ENCODE measurements around the gene FSIP1.

Gene FSIP1

DNA sequence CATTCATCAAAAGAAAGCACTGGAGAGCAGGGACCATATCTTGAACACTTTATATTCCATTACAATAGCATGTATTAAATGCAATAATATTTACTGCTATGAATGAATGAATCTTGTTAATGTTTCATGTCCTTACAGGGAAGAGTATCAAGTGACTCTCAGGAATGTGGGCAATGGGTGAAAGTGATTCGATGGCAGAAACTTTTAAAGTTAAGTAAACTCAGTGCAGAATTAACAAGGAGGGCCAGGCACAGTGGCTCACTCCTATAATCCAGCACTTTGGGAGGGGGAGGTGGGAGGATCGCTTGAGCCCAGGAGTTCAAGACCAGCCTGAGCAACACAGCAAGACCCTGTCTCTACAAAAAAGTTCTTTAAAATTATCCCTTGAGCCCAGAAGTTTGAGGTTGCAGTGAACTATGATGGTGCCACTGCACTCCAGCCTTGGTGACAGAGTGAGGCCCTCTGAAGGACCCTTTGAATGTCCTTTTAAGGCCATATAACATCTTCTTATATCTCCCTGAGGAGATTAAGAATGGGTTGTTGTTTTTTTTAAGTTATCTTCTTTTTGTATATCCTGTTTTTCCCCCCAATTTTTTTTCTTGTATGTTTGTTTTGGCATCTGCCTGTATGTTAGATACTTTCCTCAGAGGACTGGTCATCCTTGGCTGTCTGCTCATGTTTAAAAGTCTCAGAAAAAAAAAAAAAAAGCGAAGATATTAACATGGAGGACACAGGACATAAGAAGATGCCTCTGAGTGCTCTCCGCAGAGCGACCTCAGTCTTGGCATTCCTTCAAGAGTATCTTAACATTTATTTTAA lies 9.6 kb upstream of the FSIP1 start:
- no peak for DNase-seq

DNA sequence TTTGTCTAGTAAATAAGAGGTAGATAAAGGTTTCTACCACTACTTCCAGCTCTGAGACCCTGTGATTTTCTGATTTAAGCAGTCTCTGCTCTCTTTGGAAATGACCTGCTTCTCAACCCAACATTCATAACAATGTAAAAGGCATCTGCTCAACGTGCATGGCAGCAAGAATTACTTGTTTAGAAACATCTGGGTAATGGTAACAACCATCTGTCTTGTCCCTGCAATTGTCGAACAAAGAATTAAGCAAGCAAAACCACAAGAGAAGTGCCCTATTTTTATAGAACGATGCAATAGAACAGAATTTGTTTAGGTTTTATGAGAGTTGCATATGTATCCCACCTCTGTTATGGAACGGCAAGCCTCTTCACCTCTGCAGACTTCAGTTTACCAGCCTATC lies 7.1 kb upstream of the FSIP1 start:
- no peak for DNase-seq

DNA sequence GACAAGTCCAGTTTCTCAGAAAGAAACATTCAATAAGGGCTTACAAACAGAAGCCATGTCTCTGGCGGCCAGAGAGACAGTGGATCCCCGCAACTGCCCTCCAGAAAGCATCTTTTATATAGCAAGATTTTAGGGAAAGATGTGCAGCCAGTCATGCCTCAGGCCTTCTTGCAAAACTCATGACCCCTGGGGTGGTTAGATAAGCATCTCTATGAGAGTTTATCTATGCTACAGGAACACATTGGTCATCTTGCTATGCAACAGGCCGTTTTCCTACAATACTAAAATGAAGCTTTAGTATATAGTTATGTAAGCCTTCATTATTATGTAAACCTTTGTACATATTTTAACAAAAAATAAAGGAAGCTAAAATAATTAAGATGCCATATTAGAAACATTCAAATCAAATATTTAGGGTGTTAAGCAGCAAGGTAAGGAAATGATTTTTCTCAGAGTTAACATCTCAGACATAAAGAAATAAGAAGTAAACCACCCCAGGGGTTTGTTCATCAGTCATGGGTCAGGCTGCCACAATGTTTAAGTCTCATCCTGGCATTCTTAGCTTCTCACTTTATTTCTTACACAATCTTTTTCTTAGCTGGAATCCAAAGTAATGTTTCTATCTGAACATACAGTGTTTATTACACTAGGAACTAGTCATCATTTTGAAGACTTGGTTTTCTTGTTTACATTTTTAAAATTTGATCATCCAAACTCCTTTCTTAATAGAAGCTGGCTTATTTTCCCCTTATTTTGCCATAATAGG lies 6.3 kb upstream of the FSIP1 start:
- no peak for DNase-seq

DNA sequence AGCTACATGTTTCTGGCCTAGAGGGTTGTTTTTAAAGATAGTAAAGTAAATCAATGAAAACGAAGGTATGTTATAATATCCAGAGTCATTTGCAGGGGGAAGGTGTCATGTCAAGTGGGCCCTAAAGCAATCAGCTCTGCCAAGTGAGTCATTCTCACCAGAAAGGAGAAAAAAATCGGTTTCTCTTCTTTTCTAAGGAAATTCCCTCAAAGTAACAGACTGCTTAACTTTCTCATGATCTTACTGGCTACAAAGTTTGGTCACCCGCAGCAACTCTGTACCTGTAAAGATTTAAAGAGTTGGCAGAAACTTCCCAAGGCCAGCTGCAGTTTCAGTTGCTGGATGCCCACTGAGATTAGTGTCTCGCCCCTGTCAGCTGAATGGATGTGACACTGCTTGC lies 5.5 kb upstream of the FSIP1 start:
- no peak for DNase-seq

DNA sequence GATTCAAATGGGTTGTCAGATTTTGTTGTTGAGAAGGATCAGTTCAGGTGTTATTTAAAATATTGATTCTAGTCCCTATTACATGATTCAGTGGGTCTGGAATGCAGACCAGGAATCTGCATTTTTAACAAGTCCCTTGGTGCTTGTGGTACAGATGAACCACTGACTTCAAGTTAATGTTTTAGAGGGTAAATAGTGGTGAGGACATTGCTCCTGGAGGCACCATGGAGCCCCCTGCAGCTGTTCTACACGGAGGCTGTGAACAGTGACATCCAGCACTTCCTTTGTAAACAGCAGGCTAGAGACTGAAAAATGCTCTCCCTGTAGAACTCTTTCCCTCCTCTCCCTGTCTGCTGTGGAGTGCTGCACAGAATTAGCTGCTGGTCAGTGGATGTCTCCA lies 4.8 kb upstream of the FSIP1 start:
- DNase-seq, result no peak

DNA sequence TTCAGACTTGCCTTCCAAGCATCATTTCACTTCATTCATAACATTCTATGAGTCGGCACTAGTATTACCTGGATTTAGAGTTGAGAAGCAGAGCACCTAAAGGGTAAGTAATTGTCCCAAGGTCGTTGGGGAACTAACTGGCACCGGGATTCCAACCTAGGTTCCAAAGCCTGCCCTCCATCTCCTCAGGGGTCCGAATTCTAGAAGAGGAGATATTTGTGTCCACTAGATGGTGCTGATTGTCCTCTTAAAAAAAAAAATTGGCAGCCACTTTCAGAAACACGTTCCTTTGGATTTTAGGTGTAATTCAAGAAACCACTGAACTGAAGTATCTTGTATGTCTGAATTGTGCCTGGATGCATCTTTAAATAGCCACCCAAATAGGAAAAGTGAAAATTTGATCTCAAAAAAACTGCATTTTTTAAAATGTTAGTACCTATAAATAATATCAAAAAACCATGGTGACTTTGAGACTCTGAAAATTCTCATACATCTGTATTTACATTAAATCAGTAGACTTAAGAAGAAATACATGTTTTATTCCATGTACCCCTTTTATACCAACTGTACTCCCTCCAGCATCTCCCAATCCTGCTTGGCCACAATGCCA lies 3.9 kb upstream of the FSIP1 start:
- no peak for DNase-seq

DNA sequence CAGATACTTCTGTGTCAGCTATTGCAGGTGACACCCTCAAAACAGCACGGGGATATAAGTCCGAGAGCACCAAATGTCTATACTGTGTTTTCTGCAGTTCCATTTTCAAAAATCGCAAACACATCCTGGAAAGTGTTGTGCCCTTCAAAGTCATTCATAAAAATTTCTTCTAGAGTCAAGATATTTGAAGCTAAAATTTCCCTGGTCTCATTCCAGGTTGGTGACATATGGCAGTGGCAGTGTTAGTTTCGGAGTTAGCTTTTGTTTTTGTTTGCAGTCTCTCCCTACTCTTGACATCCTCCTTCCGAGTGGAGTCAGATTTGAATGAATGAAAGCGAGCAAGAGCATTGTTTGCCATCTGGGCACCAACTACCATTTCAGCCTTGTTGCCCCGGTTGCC lies 3.2 kb upstream of the FSIP1 start:
- DNase-seq, result no peak

DNA sequence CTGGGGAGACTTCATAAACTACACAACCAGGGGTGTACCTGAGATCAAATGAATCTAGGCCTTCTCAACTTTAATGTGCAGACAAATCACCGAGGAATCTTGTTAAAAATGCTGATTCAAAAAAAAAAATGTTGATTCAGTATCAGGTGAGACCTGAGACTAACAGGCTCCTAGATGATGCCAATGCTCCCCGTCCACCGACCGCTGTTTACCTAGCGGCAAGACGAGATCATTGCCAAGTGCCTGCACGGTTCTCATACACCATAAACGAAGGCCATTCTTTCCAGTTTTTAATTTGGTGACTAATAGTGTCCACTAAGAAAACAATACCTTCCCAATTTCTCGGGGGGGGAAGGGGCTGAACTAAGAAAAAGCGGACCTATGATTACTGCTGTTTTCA lies 2.5 kb upstream of the FSIP1 start:
- DNase-seq, result no peak

DNA sequence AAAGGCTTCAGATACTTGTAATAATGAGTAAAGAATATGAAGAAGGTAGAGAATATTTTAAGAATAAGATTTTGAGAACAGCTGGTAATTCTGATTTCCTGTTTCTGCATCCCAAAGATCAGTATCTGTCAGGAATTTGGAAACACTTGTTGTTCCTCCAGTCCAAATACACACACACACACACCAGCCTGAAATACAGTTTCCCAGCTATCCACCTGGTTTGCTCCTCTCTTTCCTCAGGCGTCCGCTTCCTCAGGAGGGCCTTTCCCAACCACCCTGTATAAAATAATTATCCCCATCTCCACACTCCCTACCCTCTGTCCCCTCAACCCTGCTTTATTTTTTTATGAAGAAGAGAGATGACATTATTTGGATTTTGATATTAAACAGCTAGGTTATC lies 2.0 kb upstream of the FSIP1 start:
- no peak for DNase-seq

DNA sequence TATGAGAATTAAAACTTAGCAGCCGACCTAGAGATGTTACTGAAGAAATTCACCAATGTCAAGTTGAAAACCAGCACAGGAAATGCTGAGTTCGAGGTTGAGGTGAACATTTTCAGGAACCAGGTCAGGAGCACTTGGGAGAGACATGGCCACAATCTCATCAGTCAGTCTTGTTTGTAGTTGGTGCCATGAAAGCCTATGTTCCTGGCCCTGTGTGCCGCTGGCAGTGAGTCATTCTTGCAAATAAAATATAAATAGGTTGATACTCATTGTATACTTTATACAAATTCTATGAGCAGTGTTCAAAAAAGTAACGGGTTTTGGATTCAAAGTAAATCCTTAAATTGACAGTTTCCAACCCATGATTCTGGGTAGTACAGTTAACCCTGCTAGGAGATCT lies 1.5 kb upstream of the FSIP1 start:
- no peak for DNase-seq

DNA sequence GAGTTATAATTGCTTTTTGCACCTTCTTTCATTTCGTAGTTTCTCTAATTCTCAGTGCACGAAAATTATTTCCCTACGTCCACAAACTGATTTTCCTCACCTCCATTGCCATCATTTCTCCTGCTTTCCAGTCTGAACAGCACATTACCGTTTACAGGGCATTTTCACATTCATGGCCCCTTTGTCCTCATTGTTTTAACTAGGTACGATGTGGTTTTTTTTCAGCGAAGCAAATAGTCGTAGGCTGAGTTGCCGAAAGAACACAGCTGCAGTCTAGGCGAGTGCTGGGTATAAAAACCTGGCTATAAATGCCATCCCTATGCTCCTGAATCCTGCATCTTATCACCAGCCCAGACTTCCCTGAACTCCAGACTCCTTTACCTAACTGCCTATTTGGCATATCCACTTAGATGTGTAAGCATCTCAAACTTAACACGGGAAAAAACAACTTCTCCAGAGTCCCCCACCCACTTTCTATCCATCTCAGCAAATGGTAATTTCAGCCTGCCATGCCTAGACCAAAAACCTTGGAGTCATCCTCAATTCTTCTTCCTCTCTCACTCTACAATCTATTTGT lies 691 bp upstream of the FSIP1 start:
- DNase-seq, result no peak

DNA sequence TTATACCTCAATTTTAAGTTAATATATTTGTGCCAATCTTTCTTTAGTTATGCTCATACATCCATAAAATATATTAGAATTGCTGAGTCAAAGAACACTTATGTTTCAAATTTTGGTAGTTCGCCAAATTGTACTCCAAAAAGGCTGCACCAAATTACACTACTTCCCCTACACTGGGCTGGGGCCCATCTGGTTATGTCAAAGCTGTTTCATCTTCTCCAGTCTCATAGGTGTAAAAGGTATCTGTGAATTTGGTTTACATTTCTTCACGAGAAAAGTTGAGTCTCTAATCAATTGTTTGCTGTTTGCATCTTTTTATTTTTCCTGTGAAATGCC lies 706 bp downstream of the FSIP1 start:
- no peak for DNase-seq

DNA sequence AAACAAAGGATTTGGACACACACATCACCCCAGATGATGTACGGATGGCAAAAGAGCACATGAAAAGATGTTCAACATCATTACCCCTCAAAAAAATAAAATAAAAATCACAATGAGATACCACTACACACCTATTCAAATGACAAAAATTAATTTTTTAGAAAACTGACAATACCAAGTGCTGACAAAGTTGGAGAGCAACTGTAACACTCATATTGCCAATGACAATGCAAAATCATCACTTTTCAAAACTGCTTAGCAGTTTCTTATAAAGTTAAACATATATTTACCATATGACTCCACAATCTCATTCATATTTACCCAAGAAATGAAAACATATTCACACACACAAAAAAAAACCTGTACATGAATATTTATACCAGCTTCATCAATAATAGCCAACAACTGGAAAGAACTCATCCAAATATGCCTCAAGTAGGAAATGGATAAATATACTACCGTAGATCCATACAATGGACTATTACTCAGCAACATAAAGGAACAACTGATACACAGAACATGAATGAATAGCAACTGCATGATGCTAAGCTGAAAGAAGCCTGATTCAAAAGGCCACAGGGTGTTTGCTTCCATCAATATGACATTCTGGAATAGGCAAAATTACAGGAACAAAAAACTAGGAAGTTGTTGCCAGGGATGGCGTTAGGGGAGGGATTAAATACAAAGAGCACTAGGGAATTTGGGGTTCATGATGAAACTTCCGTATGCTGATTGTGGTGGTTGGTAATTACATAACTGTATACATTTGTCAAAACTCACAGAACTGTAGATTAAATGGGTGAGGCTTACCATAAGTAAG lies 1.3 kb downstream of the FSIP1 start:
- no peak for DNase-seq

DNA sequence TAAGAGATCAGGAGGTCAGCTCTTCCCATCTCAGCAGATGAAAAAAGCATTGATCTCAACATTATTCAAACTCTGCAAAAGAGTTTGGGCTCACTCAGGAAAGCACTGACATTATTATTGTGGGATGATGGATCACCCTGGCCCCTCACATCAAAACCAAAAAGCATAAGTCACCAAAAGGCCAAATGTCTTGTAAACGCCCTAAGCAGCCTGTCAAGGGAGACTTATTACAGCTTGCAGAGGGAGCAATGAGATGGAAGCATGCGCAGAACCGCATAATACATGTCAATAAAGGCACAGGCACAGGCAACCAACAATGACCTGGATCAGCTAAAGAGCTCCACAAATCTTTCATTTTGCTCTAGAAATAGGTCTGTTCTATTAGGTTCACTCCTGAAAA lies 4.6 kb downstream of the FSIP1 start:
- DNase-seq, result no peak

DNA sequence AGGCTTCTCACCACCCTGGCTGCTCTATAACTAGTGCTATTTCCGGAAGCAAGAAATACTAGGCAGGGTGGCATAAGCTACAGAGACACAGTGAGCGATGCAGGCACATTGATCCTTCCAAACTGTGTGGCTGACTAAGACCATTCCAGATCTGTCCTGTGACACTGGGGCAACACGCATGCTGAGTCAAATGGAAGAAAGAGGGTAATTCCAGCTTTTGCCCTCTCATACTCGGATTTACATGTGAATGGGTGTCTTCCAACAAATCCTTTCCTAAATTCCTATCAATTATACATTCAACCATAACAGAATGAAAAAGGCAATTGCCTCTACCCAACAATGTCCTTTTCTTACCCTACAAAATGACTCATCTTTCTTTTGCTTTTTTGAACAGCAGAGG lies 5.1 kb downstream of the FSIP1 start:
- no peak for DNase-seq

DNA sequence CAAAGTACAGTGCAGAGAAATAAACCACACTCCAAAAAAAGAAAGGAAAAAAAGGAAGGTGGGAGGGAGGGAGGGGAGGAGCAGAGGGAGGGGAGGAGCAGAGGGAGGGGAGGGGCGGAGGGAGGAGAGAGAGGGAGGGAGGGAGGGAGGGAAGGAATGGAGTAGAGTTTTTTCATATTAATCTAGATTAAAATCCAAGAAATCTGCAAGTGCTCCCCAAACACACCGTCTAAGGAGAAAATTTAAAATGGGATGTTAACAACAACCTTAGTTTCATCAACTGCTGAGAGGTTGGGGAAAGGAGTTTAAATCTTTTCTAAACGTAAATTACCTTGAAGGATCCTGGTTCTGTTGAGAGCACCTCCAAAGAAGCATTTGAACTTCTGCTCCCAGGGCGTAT lies 6.6 kb downstream of the FSIP1 start:
- DNase-seq, result no peak

DNA sequence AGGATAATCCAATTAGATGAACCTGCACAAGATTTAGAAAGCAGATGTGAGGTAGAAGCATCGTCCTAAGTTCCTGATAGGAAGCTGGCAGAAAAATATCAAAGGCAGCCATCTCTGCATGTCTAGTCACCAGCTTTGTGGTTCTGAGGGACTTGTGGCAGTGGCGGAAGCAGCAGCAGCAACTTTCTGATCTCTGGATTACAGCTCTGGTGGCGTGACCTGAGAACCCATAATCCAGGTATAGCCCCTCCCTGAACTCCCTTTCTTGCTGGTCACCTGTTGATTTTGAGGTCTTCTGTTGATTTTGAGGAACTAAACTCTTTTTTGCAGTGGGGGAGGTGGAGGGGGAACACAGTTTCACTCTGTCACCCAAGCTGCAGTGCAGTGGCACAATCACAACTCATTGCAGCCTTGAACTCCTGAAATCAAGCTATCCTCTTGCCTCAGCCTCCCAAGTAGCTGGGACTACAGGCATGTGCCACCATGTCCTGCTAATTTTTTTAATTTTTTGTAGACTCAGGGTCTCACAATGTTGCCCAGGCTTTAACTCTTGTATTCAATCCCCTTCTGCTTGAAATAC lies 7.9 kb downstream of the FSIP1 start:
- DNase-seq, result peak; percentile 40

DNA sequence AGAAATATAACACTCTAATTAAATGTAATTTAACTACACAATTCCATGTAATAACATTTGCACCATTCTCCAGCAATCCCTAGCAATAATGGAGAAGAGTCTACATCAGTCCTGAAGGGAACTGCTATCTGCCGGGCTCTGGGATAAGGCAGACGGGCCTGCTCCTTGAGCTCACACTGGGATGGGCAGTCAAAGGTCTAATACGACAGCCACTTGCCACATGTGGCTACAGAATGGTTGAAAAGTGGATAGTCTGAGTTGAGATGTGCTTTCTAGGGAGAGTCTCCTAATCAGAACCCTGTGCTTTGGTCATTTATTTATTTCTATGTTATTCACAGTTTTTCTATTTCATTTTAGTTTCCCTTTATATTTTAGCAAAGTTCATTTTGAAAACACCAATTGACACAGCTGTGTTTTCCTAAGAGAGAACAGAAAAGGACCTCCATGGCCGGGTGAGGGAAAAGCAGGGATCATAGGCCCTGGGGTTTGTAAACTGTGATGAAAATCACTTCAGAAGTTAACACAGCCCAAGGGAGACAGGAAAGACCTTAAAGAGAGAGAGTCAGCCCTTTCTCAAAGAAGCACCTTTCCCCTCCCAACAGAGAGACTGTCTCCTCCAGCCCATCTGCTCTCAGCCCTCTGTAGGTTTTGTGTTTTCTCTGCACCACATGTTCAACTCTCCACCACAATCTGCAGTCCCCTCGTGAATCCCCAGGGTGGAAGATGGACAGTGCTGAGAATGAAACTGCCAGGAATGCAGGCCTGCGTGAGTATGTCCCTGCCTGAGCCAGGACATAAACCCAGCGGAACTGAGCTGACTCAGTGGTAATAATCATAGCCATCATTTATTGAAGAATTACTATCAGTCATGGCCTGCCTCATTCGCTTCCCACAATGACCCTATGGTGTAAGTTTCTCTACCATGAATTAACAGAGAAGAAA lies 11.6 kb downstream of the FSIP1 start:
- no peak for DNase-seq

DNA sequence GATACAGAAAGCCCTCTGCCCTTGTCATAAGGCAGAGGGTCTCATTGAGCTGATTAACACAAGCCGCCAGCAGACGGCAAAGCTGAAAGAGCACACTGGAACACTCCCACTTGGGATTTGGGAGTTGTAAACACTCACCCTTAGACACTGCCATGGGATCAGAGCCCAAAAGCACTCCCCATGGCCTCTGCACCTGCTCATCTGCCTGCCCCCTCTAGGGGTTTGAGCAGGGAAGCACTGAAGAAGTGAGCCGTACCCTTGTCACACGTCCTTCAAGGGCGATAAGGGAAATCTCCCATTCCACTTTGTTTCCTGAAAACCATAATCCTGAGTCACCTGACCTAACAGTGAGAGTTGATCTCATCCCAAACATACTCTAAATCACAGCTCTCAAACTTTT lies 14.7 kb downstream of the FSIP1 start:
- no peak for DNase-seq

DNA sequence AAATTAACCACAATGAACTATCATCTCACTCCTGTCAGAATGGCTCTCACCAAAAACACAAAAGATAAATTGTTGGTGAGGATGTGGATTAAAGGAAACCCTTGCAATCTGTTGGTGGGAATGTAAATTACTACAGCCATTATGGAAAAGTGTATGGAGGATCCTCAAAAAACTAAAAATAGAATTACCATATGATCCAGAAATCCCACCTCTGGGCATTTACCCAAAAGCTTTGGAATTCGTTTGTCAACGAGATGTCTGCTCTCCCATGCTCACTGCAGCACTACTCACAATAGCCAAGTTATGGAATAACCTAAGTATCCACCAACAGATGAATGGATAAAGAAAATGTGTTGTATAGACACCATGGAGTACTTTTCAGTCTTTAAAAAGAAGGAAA lies 21.6 kb downstream of the FSIP1 start:
- no peak for DNase-seq

DNA sequence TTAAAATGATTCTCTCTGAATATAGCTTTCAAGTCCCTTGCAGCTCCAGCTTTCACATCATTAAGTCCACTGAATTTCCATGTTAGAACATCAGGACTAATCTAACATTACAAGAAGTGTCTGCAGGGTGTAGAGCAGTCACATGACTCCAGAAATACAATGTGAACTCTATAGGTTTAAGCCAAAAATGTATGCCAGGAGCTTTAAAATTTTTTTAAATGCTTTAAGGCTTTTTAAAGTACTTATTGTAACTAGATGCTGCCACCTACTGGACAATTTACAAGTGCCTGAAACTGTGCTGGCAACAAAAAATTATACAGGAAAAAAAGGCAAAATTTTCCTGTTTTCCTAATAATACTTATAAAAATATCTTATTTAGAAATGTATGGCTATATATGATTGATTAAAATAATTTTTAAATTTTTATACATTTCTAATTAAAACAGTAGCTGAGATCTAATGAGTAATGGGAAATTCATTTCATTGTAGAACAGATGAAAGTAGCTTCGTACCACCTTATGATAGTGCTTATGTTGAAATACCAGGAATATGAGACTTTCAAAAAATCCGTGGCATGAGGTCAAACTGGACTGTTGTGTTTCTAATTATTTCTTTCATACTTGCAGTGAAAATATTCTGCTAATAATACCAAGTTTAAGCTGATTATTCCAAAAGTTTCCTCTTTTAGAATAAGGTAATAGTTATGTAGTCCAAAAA lies 25.7 kb downstream of the FSIP1 start:
- no peak for DNase-seq
